Neuron (in vitro differentiated cells): Measurements from ENCODE around the gene LTB4R.
"Not testable (repeated sequence)": the region's sequence is repeated elsewhere in the genome, so short reads cannot be mapped to it uniquely, and the experiment has no call there.

Experiments used
- H2AFZ ChIP-seq: one replicate; pipeline ENCODE4 v1.6.1; 2013; ENCODE audit warnings: low read depth, mild to moderate bottlenecking, inconsistent platforms, low read length, moderate library complexity
- H3K27me3 ChIP-seq: one replicate; pipeline ENCODE4 v1.6.1; 2013; ENCODE audit warnings: low read length; ENCODE audit not compliant: insufficient read depth
- H3K36me3 ChIP-seq: one replicate; pipeline ENCODE4 v1.6.1; 2013; ENCODE audit warnings: low read length; ENCODE audit not compliant: insufficient read depth
- H3K4me1 ChIP-seq: one replicate; pipeline ENCODE4 v1.6.1; 2013; ENCODE audit warnings: low read length; ENCODE audit not compliant: insufficient read depth
- H3K4me3 ChIP-seq: 2 replicates; pipeline ENCODE4 v1.5.1; 2013; ENCODE audit warnings: mild to moderate bottlenecking, low read length, moderate library complexity
- H3K9me3 ChIP-seq: one replicate; pipeline ENCODE4 v1.6.1; 2013; ENCODE audit warnings: low read length

LTB4R gene

GRCh38 chr14:24327303-24327702 lies 16.0 kb downstream of the LTB4R start:
- H3K9me3 ChIP-seq = no peaks in the 10 kb centered on the region
- no peak overlapping the region for H3K4me3 ChIP-seq
- peaks cover under 1% of the 10 kb centered on the region for H3K4me1 ChIP-seq
- H2AFZ ChIP-seq = no peak overlapping the region
- H3K36me3 ChIP-seq = no peaks in the 10 kb centered on the region
- peaks cover 31% of the 10 kb centered on the region for H3K27me3 ChIP-seq

DNA sequence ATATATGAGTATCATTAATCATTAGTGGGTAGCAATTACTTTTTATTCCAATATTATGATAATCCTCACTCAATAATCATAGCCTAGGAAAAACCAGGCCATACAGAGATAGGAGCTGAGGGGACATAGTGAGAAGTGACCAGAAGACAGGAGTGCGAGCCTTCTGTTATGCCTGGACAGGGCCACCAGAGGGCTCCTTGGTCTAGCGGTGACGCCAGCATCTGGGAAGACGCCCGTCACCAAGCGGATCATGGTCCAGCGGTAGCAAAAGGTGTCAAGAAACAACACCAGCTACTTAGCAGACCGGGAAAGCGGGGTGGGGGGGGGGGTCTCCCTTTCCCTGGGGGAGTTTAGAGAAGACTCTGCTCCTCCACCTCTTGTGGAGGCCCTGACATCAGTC lies 16.6 kb downstream of the LTB4R start:
- H3K27me3 ChIP-seq = peaks cover 37% of the 10 kb centered on the region
- not testable (repeated sequence) for H2AFZ ChIP-seq, H3K4me3 ChIP-seq, H3K4me1 ChIP-seq, H3K36me3 ChIP-seq, H3K9me3 ChIP-seq

DNA sequence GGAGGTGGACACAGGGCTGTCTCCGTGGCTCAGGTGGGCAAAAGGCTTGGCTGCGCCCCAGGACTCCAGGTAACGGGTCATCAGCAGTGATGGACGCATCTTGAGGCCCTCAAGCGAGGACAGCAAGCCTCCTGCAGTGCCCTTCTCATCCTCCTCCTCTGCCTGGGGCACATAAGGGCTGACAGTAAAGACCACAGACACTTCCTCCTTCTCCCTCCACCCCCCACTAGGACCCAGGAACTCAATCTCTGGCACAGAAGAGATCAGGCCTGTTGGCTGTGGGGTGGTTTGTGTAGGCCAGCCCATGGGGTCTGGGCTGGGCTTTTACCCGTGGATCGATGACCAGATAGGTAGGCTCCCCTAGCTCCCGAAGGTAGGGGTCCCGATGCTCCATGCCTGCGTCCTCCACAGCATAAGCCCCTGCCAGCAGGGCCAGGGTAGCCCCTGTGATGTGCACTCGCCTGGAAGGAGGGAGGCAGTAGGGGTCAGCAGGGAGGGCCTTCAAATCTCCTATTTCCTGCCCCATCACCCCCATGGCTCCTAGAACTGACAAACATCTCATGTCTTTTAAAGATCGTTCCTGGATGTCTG lies 17.9 kb downstream of the LTB4R start:
- H3K9me3 ChIP-seq = no peaks in the 10 kb centered on the region
- peaks cover 46% of the 10 kb centered on the region for H3K27me3 ChIP-seq
- H2AFZ ChIP-seq = no peak overlapping the region
- H3K4me3 ChIP-seq = no peak overlapping the region
- peaks cover 2% of the 10 kb centered on the region for H3K4me1 ChIP-seq
- no peaks in the 10 kb centered on the region for H3K36me3 ChIP-seq

DNA sequence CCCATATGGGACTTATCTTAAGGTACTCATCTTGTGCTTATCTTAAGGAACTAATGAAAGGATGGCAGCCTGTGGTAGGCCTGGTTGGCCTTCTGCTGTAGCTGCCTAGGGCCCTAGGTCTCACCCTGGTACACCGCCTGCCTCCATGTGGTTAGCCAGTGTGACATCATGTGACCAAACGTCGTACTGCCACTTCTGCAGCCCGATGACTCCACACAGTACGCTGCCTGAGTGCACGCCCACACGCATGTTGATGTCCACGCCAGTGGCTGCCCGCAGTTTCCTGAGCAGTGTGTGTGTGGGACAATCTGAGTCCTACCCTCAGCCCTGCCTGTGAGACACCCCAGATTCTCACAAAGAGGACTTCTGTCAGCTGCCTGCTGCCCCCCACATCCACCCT lies 18.4 kb downstream of the LTB4R start:
- no peak overlapping the region for H3K4me3 ChIP-seq
- H3K27me3 ChIP-seq = peaks cover 51% of the 10 kb centered on the region
- peaks cover 4% of the 10 kb centered on the region for H3K4me1 ChIP-seq
- no peak overlapping the region for H2AFZ ChIP-seq
- H3K9me3 ChIP-seq = no peaks in the 10 kb centered on the region
- no peaks in the 10 kb centered on the region for H3K36me3 ChIP-seq

DNA sequence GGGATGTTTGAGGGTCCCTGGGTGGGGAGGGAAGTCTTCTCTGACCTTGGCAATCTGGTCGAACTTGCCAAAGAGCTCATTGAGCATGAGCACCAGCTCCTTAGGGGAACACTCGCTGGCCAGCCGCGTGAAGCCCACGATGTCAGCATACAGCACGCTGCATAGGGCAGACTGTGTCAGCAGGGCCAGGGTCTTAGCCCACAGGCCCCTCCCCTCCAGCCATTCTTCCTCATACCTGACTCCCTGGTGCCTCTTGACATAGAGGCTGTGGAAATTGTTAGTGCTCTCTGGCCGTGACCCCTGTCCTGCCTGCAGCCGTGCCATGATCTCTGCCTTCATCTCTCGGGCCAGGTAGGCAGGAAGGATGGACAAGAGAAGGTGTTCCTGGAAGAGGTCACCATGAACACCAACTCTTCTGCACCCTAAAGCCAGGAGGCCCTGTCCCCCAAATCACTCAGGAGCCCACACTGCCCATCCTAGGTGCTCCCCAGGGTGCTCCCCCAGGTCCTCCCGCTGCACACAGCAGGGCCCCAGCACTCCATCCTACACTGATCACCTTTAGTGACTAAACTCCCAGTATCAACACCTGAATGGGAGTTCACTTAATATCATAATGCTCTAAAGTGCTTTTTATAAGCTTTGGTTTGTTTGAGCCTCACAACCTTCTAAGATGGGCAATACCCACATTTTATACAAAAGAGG lies 19.8 kb downstream of the LTB4R start:
- no peaks in the 10 kb centered on the region for H3K9me3 ChIP-seq
- H3K4me3 ChIP-seq = no peak overlapping the region
- H3K36me3 ChIP-seq = no peaks in the 10 kb centered on the region
- H3K27me3 ChIP-seq = peaks cover 65% of the 10 kb centered on the region
- no peak overlapping the region for H2AFZ ChIP-seq
- peaks cover 6% of the 10 kb centered on the region for H3K4me1 ChIP-seq

- Histone ChIP-seq H2AFZ (no peak overlapping the region), H3K4me1 (peaks cover 6% of the 10 kb centered on the region), H3K36me3 (no peaks in the 10 kb centered on the region), H3K4me3 (no peak overlapping the region), H3K27me3 (peaks cover 72% of the 10 kb centered on the region), H3K9me3 (no peaks in the 10 kb centered on the region)
Observed at GRCh38 chr14:24331731-24332267, 20.5 kb downstream of the LTB4R start.

GRCh38 chr14:24332268-24332993 lies 21.1 kb downstream of the LTB4R start:
- Histone ChIP-seq H2AFZ (peak overlapping the region; percentile 7), H3K4me1 (peaks cover 6% of the 10 kb centered on the region), H3K27me3 (peaks cover 78% of the 10 kb centered on the region), H3K4me3 (no peak overlapping the region), H3K36me3 (no peaks in the 10 kb centered on the region), H3K9me3 (no peaks in the 10 kb centered on the region)

DNA sequence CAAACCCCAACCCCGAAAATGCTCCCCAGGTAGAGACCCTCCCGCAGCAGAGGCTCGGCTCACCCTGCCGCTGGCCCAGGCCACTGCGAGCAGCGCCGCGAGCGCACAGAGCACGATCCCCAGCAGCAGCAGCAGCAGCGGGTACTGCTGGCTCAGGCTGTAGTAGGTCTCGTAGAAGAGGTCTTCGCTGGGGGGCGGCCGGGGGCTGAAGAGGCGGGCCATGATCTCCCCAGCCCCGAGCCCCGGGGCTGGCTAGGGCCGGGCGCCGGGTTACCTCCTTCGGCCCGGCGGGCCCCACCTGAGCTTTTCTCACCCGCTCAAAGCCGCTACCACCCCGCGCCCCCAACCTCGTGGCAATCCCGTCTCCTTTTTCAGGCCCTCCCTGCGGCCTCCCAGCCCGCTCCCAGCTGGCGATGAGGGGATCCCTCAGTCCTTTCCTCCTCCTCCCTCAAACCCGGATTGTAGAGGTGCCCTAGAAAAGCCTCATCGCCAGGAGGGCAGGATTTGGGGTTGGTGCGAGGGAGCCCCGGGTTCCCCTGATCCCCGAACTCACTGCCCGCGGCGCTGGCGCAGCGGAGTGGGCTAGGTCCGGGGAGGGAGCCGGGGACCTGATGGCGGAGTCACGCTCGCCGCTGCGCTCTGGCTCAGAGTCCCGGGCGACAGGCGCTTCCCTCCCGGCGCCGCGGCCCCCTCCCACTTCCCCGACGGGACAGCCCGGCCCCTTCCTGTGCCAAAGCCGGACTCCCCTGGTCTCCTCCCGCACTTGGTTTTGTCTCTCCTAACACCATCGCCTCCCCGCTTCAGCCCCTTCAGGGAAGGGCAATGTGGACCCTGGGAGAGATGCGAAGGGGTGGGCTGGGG lies 23.4 kb downstream of the LTB4R start, which contains the start of gene ADCY4:
Gene ADCY4, minus strand, starts transcription at position 641 of the 861 bp plus-strand sequence. Its CDS starts 419 bp downstream, at position 222.
- H3K36me3 ChIP-seq = no peaks in the 10 kb centered on the region
- H3K4me3 ChIP-seq = no peak within 1 kb of the TSS
- no peak within 1 kb of the TSS for H2AFZ ChIP-seq
- H3K4me1 ChIP-seq = peaks cover 10% of the 10 kb centered on the region
- H3K9me3 ChIP-seq = no peaks in the 10 kb centered on the region
- peaks cover 93% of the 10 kb centered on the region for H3K27me3 ChIP-seq

GRCh38 chr14:24335461-24336171 lies 24.3 kb downstream of the LTB4R start:
- no peaks in the 10 kb centered on the region for H3K36me3 ChIP-seq
- H3K4me1 ChIP-seq = peaks cover 10% of the 10 kb centered on the region
- peaks cover 2% of the 10 kb centered on the region for H3K9me3 ChIP-seq
- no peak overlapping the region for H2AFZ ChIP-seq
- H3K27me3 ChIP-seq = peaks cover 98% of the 10 kb centered on the region
- H3K4me3 ChIP-seq = no peak overlapping the region

DNA sequence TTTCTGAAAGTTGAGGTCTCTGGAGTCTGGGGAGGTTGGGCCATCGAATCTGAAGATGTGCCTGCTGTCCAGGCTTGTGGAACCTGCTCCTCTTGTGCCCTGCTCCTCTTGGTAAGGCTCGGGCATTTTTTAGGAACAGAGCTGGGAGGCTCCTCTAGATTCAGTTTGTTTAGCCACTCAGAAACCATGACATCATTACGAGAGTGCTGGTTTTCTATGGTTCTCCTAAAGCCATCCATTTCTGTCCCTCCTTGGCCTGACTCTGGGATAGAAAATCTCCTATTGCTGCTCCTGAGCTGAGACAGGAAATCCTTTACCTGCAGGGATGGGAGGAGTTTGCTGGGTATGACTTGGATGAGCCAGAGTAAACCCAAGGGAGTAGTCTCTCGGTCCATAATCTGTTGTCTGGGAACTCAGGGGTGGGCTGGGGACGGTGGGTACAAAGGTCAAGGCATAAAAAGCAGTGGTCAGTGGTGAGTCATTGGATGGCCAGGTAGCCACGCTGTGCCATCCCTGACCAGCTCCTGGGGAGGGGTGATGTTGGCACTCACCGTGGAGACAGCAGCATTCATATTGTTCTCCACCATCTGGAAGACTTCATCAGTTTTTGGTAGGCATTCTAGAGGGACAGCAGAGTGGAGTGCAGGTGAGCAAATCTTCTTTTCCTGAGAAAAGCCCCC lies 26.0 kb downstream of the LTB4R start:
- no peak overlapping the region for H2AFZ ChIP-seq
- H3K4me3 ChIP-seq = no peak overlapping the region
- H3K4me1 ChIP-seq = peaks cover 10% of the 10 kb centered on the region
- H3K27me3 ChIP-seq = peaks cover 94% of the 10 kb centered on the region
- H3K36me3 ChIP-seq = no peaks in the 10 kb centered on the region
- H3K9me3 ChIP-seq = peaks cover 2% of the 10 kb centered on the region

DNA sequence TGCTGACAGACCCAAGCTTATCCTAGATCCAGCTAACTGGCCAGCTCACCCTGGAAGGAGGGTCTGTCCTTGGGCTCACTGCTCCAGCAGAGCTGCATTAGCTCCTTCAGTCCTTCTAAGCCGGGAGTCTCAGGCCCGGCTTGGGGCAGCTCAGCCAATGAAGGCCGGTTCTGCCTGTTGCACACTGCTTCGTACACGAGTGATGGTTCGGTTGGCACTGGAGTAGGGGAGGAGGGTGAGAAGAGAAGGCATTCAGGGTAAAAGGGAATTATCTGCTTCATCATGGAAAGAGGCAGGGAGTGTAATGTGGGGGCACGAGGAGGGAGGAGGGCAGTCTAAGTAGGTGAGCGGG lies 26.5 kb downstream of the LTB4R start:
- Histone ChIP-seq H3K4me1 (peaks cover 8% of the 10 kb centered on the region), H3K27me3 (peaks cover 91% of the 10 kb centered on the region), H2AFZ (no peak overlapping the region), H3K9me3 (peaks cover 2% of the 10 kb centered on the region), H3K4me3 (no peak overlapping the region), H3K36me3 (no peaks in the 10 kb centered on the region)

- H3K9me3 ChIP-seq = peaks cover 2% of the 10 kb centered on the region
- H2AFZ ChIP-seq = no peak overlapping the region
- no peaks in the 10 kb centered on the region for H3K36me3 ChIP-seq
- peaks cover 89% of the 10 kb centered on the region for H3K27me3 ChIP-seq
- H3K4me1 ChIP-seq = peaks cover 8% of the 10 kb centered on the region
- no peak overlapping the region for H3K4me3 ChIP-seq
Observed at GRCh38 chr14:24338843-24339242, 27.5 kb downstream of the LTB4R start.
